ENCODE results near the gene RREB1.
"Not testable (repeated sequence)": the region's sequence is repeated elsewhere in the genome, so short reads cannot be mapped to it uniquely, and the experiment has no call there.

Gene RREB1

GRCh38 chr6:7264686-7265384 is 157.1 kb downstream of the RREB1 start:
- TF ChIP-seq SPI1 (IDR thresholded peaks at IDR 0.05; ENCODE audit: borderline replicate concordance, low read depth) (no peak), GABPA (IDR thresholded peaks at IDR 0.05; ENCODE audit: low read depth) (no peak), POLR2AphosphoS5 (IDR thresholded peaks at IDR 0.05; ENCODE audit: low read depth) (no peak), REST (IDR thresholded peaks at IDR 0.05; ENCODE audit: insufficient replicate concordance, low read depth) (no peak), CTCF (IDR thresholded peaks at IDR 0.05; ENCODE audit: insufficient read depth, low read length) (no peak)
- Histone ChIP-seq H3K27me3 (ENCODE audit: insufficient read depth, poor library complexity, severe bottlenecking) (no peaks in the 10 kb centered on the region), H3K27ac (replicated peaks) (no peak overlapping the region), H3K4me3 (replicated peaks; ENCODE audit: insufficient read depth, low read length) (no peak overlapping the region)
- DNase-seq (ENCODE audit: low read depth in 1 of 2, low spot score in 1 of 2), result no peak

- H3K27ac ChIP-seq (replicated peaks); DNase-seq (ENCODE audit: low read depth in 1 of 2, low spot score in 1 of 2): not testable (repeated sequence)
Observed at GRCh38 chr6:7265385-7265726, 157.6 kb downstream of the RREB1 start.

GRCh38 chr6:7267071-7267465 is 159.3 kb downstream of the RREB1 start:
- no peak overlapping the region for H3K27ac ChIP-seq (replicated peaks)
- no peaks in the 10 kb centered on the region for H3K27me3 ChIP-seq (ENCODE audit: insufficient read depth, poor library complexity, severe bottlenecking)
- no peak for DNase-seq (ENCODE audit: low read depth in 1 of 2, low spot score in 1 of 2)
- TF ChIP-seq POLR2AphosphoS5 (IDR thresholded peaks at IDR 0.05; ENCODE audit: low read depth) (no peak), CTCF (IDR thresholded peaks at IDR 0.05; ENCODE audit: insufficient read depth, low read length) (no peak), GABPA (IDR thresholded peaks at IDR 0.05; ENCODE audit: low read depth) (no peak), REST (IDR thresholded peaks at IDR 0.05; ENCODE audit: insufficient replicate concordance, low read depth) (no peak), SPI1 (IDR thresholded peaks at IDR 0.05; ENCODE audit: borderline replicate concordance, low read depth) (no peak)
- no peak overlapping the region for H3K4me3 ChIP-seq (replicated peaks; ENCODE audit: insufficient read depth, low read length)

More at GRCh38 chr6:7265385-7265726, 157.6 kb downstream of the RREB1 start:
- not testable (repeated sequence) for H3K4me3 ChIP-seq (replicated peaks; ENCODE audit: insufficient read depth, low read length); H3K27me3 ChIP-seq (ENCODE audit: insufficient read depth, poor library complexity, severe bottlenecking)

DNA sequence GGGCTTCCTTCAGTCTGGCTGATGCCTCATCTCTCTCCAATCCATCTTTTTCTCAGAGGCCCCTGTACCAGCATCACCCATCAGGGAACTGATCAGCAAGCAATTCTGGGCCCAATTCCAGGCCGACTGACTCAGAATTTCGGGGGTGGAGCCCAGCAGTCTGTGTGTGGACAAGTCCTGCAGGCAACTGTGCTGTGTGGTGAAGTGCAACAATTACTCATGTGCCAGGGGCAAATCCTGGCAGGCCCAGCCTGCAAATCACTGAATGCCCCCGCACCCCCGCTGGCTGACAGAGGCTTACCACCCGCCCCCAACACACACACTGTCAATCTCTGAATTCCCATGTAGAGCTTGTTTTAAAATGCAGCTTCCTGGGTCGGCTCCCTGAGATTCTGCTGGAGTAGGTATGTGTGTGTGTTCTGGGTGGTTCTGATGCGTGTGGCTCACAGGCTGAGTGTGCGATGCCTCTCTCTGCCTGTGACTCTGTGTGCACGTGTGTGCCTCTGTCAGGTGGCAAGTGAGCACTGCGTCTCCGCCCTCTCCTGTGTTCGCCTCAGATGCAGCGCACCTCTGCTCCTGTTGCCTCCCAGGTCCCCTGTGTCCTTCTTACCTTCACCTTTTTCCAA is 159.8 kb downstream of the RREB1 start:
- TF ChIP-seq GABPA (IDR thresholded peaks at IDR 0.05; ENCODE audit: low read depth) (no peak), POLR2AphosphoS5 (IDR thresholded peaks at IDR 0.05; ENCODE audit: low read depth) (no peak), SPI1 (IDR thresholded peaks at IDR 0.05; ENCODE audit: borderline replicate concordance, low read depth) (no peak), REST (IDR thresholded peaks at IDR 0.05; ENCODE audit: insufficient replicate concordance, low read depth) (no peak), CTCF (IDR thresholded peaks at IDR 0.05; ENCODE audit: insufficient read depth, low read length) (no peak)
- Histone ChIP-seq H3K27me3 (ENCODE audit: insufficient read depth, poor library complexity, severe bottlenecking) (no peaks in the 10 kb centered on the region), H3K4me3 (replicated peaks; ENCODE audit: insufficient read depth, low read length) (no peak overlapping the region), H3K27ac (replicated peaks) (no peak overlapping the region)
- no peak for DNase-seq (ENCODE audit: low read depth in 1 of 2, low spot score in 1 of 2)
